B cell (primary cell): ENCODE measurements around the gene COPA. TPM values are rescaled to one million over a fixed set of nuclear protein-coding genes. Genes with fewer than 3 reads are reported as not detected.
"Not testable (repeated sequence)": the region's sequence is repeated elsewhere in the genome, so short reads cannot be mapped to it uniquely, and the experiment has no call there.

Source experiments
- ATAC-seq: fragments of 200-7000 bp; cut with Tn5 transposase; one replicate; pipeline ENCODE4 v1.10.0; 2021; ENCODE audit warnings: low read depth, mild to moderate bottlenecking, moderate number of reproducible peaks, moderate library complexity
- CTCF ChIA-PET: fragments of 350-600 bp; sonication (Branson Sonifier 250); formaldehyde crosslinking; loops from one replicate; lab custom pipeline; 2021; ENCODE audit warnings: antibody characterized with exemption, inconsistent platforms; lab: Charles Lee
- POLR2A ChIA-PET: fragments of 350-600 bp; sonication (Branson Sonifier 250); formaldehyde crosslinking; loops from one replicate; lab custom pipeline; 2021; ENCODE audit warnings: antibody characterized with exemption; lab: Charles Lee
- DNase-seq: peaks from one replicate; pipeline ENCODE4 v3.0.0; 2013
- H2AFZ ChIP-seq: 2 replicates; pipeline ENCODE4 v1.6.1; 2012; ENCODE audit warnings: mild to moderate bottlenecking, low read depth, low read length; ENCODE audit not compliant: insufficient read depth, poor library complexity, severe bottlenecking
- H3K27ac ChIP-seq, 2 donors: 1 replicate in 1 of 2; 2 replicates in 1 of 2; pipeline ENCODE4 v1.5.1; 2012 to 2013; ENCODE audit warnings: low read length in 2 of 2, mild to moderate bottlenecking in 2 of 2, moderate library complexity in 1 of 2
- H3K27me3 ChIP-seq, 4 experiments: fragments of 200-600 bp in 1 of 4; sonication (generic) in 1 of 4; replicated peaks in 1 of 4; 1 replicate in 2 of 4; 2 replicates in 2 of 4; pipeline versions ENCODE4 v1.6.1 to v1.7.0; 2013 to 2016; ENCODE audit warnings: low read length in 3 of 4, mild to moderate bottlenecking in 2 of 4, mixed read lengths in 1 of 4, moderate library complexity in 1 of 4; ENCODE audit not compliant: insufficient read depth in 4 of 4, control insufficient read depth in 3 of 4; ENCODE audit errors: control extremely low read depth in 1 of 4
- H3K36me3 ChIP-seq, 2 experiments: replicated peaks in 1 of 2; 1 replicate in 1 of 2; 2 replicates in 1 of 2; pipeline versions ENCODE4 v1.6.1 to v1.7.1; 2013; ENCODE audit warnings: low read length in 1 of 2; ENCODE audit not compliant: insufficient read depth in 2 of 2, control insufficient read depth in 1 of 2; ENCODE audit errors: control extremely low read depth in 1 of 2, extremely low read depth in 1 of 2
- H3K4me1 ChIP-seq, 2 donors: fragments of 200-600 bp in 1 of 2; sonication (generic) in 1 of 2; 1 replicate in 1 of 2; 2 replicates in 1 of 2; pipeline versions ENCODE4 v1.5.1 to v1.6.1; 2013 to 2017; ENCODE audit warnings: low read length in 2 of 2; ENCODE audit not compliant: control insufficient read depth in 2 of 2, insufficient read depth in 2 of 2
- H3K4me2 ChIP-seq: replicated peaks from 2 replicates; pipeline ENCODE3; 2012; ENCODE audit warnings: mild to moderate bottlenecking, low read depth, low read length; ENCODE audit not compliant: poor library complexity, severe bottlenecking
- H3K4me3 ChIP-seq, 5 experiments: fragments of 200-600 bp in 1 of 5; sonication (generic) in 1 of 5; 1 replicate in 3 of 5; 2 replicates in 2 of 5; pipeline versions ENCODE4 v1.5.1 to v1.7.0; 2011 to 2016; ENCODE audit warnings: low read length in 4 of 5, mild to moderate bottlenecking in 4 of 5, low read depth in 2 of 5, control low read depth in 1 of 5, moderate library complexity in 1 of 5; ENCODE audit not compliant: insufficient read depth in 1 of 5; ENCODE audit errors: control extremely low read depth in 1 of 5, extremely low read depth in 1 of 5
- H3K79me2 ChIP-seq: fragments of 200-600 bp; sonication (generic); one replicate; pipeline ENCODE4 v1.6.0; 2016; ENCODE audit warnings: low read length; ENCODE audit not compliant: control insufficient read depth, insufficient read depth
- H3K9ac ChIP-seq: fragments of 200-600 bp; sonication (generic); 2 replicates; pipeline ENCODE4 v1.6.1; 2017; ENCODE audit warnings: mild to moderate bottlenecking, low read length, moderate library complexity
- H3K9me3 ChIP-seq, 3 donors: one replicate each; pipeline versions ENCODE4 v1.6.1 to v1.7.1; 2013; ENCODE audit warnings: low read length in 2 of 3; ENCODE audit not compliant: control insufficient read depth in 2 of 3, insufficient read depth in 1 of 3; ENCODE audit errors: control extremely low read depth in 1 of 3
- H4K20me1 ChIP-seq: 2 replicates; pipeline ENCODE4 v1.6.0; 2012; ENCODE audit warnings: mild to moderate bottlenecking, low read length; ENCODE audit not compliant: insufficient read depth, control insufficient read depth, poor library complexity, severe bottlenecking
- H3K27ac Mint-ChIP-seq: one replicate; pipeline ENCODE4 v1.8.0; 2021; ENCODE audit warnings: mixed read lengths
- H3K27me3 Mint-ChIP-seq: one replicate; pipeline ENCODE4 v1.8.0; 2021; ENCODE audit warnings: mixed read lengths
- H3K4me1 Mint-ChIP-seq: one replicate; pipeline ENCODE4 v1.8.0; 2021; ENCODE audit warnings: mixed read lengths
- H3K4me3 Mint-ChIP-seq: one replicate; pipeline ENCODE4 v1.8.0; 2021; ENCODE audit warnings: mixed read lengths
- H3K9me3 Mint-ChIP-seq: one replicate; pipeline ENCODE4 v1.8.0; 2022; ENCODE audit warnings: mixed read lengths; ENCODE audit not compliant: insufficient read depth
- CTCF ChIP-seq: fragments of 200-600 bp; IDR thresholded peaks from one replicate; pipeline ENCODE4 v1.8.0; 2022; ENCODE audit warnings: antibody characterized with exemption, mild to moderate bottlenecking
- EZH2 ChIP-seq: IDR thresholded peaks from 2 replicates; pipeline ENCODE4 v1.6.1; 2012; ENCODE audit warnings: borderline replicate concordance, low read depth, mild to moderate bottlenecking, moderate library complexity, low read length; ENCODE audit not compliant: insufficient read depth, poor library complexity, severe bottlenecking
- WGBS: methylation state at CpG from one replicate; pipeline ENCODE4 v1.1.5; 2013; ENCODE audit warnings: missing lambda C conversion rate; ENCODE audit not compliant: insufficient coverage; 5-methylcytosine and 5-hydroxymethylcytosine counted together
- intact Hi-C: fragments of 100-400 bp; cut with micrococcal nuclease; formaldehyde crosslinking; loops from one replicate; pipeline ENCODE4 v1.10.0; 2022
- polyA minus RNA-seq: library from RNA; depleted of rRNA, polyadenylated mRNA; stranded (reverse); fragments of >200 nt; gene quantifications from 2 replicates; pipeline ENCODE4 v1.2.3, GENCODE V29; 2012
- polyA plus RNA-seq: library from polyadenylated mRNA; depleted of rRNA; stranded (reverse); fragments of >200 nt; gene quantifications from 2 replicates; pipeline ENCODE4 v1.2.3, GENCODE V29; 2012
- total RNA-seq, 2 donors: library from RNA; stranded (reverse); fragments of 120-200 nt in 1 of 2; gene quantifications; 1 replicate in 1 of 2; 2 replicates in 1 of 2; pipeline versions ENCODE4 v1.2.3 to v1.2.4, GENCODE V29; 2013 to 2022

COPA gene
- total RNA-seq, result 168 and 180 TPM in 2 replicates
- 82.0 TPM for total RNA-seq (2013)
- polyA plus RNA-seq, result 37.9 and 39.1 TPM in 2 replicates
- polyA minus RNA-seq, result 53.2 and 54.4 TPM in 2 replicates

- Mint-ChIP-seq H3K9me3 (no peaks in the 10 kb centered on the region), H3K4me3 (peak within 1 kb of the TSS; percentile 99), H3K27ac (peak within 1 kb of the TSS; percentile 99), H3K27me3 (no peaks in the 10 kb centered on the region), H3K4me1 (peaks cover 71% of the 10 kb centered on the region)
- Histone ChIP-seq H3K9ac (peak within 1 kb of the TSS; percentile 95), H3K27me3 (no peaks in the 10 kb centered on the region), H3K4me2 (peak within 1 kb of the TSS; percentile 89), H3K4me3 (peak within 1 kb of the TSS; percentile 90 to 100 (median 98)), H2AFZ (peak within 1 kb of the TSS; percentile 87), H3K36me3 (peaks cover 0 to 23% of the 10 kb centered on the region in 2 experiments), H4K20me1 (no peaks in the 10 kb centered on the region), H3K27ac (peak within 1 kb of the TSS; percentile 89 to 95), H3K79me2 (peaks cover 93% of the 10 kb centered on the region), H3K9me3 (no peaks in the 10 kb centered on the region), H3K4me1 (peaks cover 46 to 54% of the 10 kb centered on the region in 2 donors)
- ChIA-PET CTCF (interaction anchor here (1.2 to 4.3 kb wide), 3 partner anchors 33 to 242 kb away, joined by 5 to 22 read pairs (median 5); no protein-coding TSS in a partner anchor), POLR2A (interaction anchor here (0.7 kb wide), 1 partner anchor 47 kb away, joined by 7 read pairs; no protein-coding TSS in a partner anchor)
- intact Hi-C loops, result loop anchor here (1.0 to 10.0 kb wide), 9 partner anchors 34 to 812 kb away; partner anchors contain the start of genes DCAF8, LY9, PEX19 and UFC1
- no peak for TF ChIP-seq EZH2
- no peak for TF ChIP-seq CTCF
- peak; percentile 97 for DNase-seq
- ATAC-seq, result peak; percentile 91
- 0% methylated on average over 52 of the region's 58 CpGs for WGBS
Observed at GRCh38 chr1:160342953-160343869, at the start of gene COPA, which contains the start of gene NCSTN. COPA (minus strand) TSS chr1:160343250; CDS start chr1:160343170, 80 bp downstream. NCSTN (plus strand) TSS chr1:160343383; CDS start chr1:160343397, 14 bp downstream.

DNA sequence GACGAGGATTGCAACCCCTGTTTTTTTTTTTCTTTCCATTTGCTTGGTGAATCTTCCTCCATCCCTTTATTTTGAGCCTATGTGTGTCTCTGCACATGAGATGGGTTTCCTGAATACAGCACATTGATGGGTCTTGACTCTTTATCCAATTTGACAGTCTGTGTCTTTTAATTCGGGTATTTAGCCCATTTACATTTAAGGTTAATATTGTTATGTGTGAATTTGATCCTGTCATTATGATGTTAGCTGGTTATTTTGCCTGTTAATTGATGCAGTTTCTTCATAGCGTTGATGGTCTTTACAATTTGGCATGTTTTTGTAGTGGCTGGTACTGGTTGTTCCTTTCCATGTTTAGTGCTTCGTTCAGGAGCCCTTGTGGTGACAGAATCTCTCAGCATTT, 45.4 kb upstream of the COPA start:
- H3K4me2 ChIP-seq, H3K27ac Mint-ChIP-seq, H3K79me2 ChIP-seq, H3K4me1 Mint-ChIP-seq, POLR2A ChIA-PET, ATAC-seq, H3K27me3 ChIP-seq, H3K4me3 Mint-ChIP-seq, H4K20me1 ChIP-seq, H3K4me3 ChIP-seq, intact Hi-C loops, H3K36me3 ChIP-seq, H3K9me3 Mint-ChIP-seq, H3K9me3 ChIP-seq, H3K4me1 ChIP-seq, H2AFZ ChIP-seq, H3K27ac ChIP-seq, DNase-seq, H3K9ac ChIP-seq: not testable (repeated sequence)
- CTCF ChIA-PET, result interaction anchor here (1.3 kb wide), 1 partner anchor 34 kb away, joined by 3 read pairs; no protein-coding TSS in a partner anchor
- H3K27me3 Mint-ChIP-seq, result peaks cover 13% of the 10 kb centered on the region
- 92% methylated on average over 2 of the region's 4 CpGs for WGBS

DNA sequence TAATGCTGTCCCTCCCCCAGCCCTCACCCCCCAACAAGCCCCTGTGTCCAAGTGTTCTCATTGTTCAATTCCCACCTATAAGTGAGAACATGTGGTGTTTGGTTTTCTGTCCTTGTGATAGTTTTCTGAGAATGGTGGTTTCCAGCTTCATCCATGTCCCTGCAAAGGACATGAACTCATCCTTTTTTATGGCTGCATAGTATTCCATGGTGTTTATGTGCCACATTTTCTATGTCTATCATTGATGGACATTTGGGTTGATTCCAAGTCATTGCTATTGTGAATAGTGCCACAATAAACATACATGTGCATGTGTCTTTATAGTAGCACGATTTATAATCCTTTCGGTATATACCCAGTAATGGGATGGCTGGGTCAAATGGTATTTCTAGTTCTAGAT, 41.8 kb upstream of the COPA start:
- H4K20me1 ChIP-seq, H3K27ac ChIP-seq, H3K9me3 ChIP-seq, H3K4me3 Mint-ChIP-seq, DNase-seq, H2AFZ ChIP-seq, H3K27me3 ChIP-seq, H3K4me2 ChIP-seq, POLR2A ChIA-PET, H3K9me3 Mint-ChIP-seq, H3K36me3 ChIP-seq, H3K4me1 Mint-ChIP-seq, H3K4me1 ChIP-seq, ATAC-seq, H3K4me3 ChIP-seq, intact Hi-C loops, H3K27me3 Mint-ChIP-seq, H3K79me2 ChIP-seq, CTCF ChIA-PET, H3K27ac Mint-ChIP-seq, H3K9ac ChIP-seq: not testable (repeated sequence)
- WGBS, result no CpG with 5 or more reads among the region's 2 CpGs
